ENCODE results near the gene TCF19. TPM values are rescaled to one million over a fixed set of nuclear protein-coding genes. Genes with fewer than 3 reads are reported as not detected.

TCF19 gene
- total RNA-seq, 2 experiments from 2014 or later: 56.7 to 61.6 TPM

- intact Hi-C loops (cut with micrococcal nuclease; ENCODE audit: unreplicated experiment): no loop called here
- POLR2A ChIA-PET: interaction anchor here (1.0 kb wide), 1 partner anchor 16 kb away, joined by 4 read pairs; the partner anchor contains the start of genes CCHCR1 and TCF19
- H3K27ac ChIP-seq (ENCODE audit: low read depth, low read length, poor library complexity, severe bottlenecking): no peak overlapping the region
- H3K4me3 ChIP-seq (ENCODE audit: low read depth, low read length, poor library complexity, severe bottlenecking): no peak overlapping the region
- peaks cover 6% of the 10 kb centered on the region for H3K4me1 ChIP-seq (ENCODE audit: insufficient read depth, low read length, poor library complexity, severe bottlenecking)
- H4K20me1 ChIP-seq (ENCODE audit: insufficient read depth, low read length): no peaks in the 10 kb centered on the region
- H3K9me2 ChIP-seq (ENCODE audit: insufficient read depth, low read length): no peaks in the 10 kb centered on the region
- H3K4me2 ChIP-seq (ENCODE audit: low read length): no peak overlapping the region
- H2AFZ ChIP-seq (ENCODE audit: low read length): no peak overlapping the region
- CTCF ChIA-PET (ENCODE audit: unreplicated experiment): no interaction called here
- no peaks in the 10 kb centered on the region for H3K9me3 ChIP-seq (ENCODE audit: low read length)
- H3K36me3 ChIP-seq (ENCODE audit: insufficient read depth, low read length): no peaks in the 10 kb centered on the region
- BruUV-seq (replicated peaks): no TSS peak
- TF ChIP-seq CTCF (conservative IDR thresholded peaks at IDR 0.05; ENCODE audit: low read length) (no peak), EZH2phosphoT487 (IDR thresholded peaks at IDR 0.05; ENCODE audit: borderline replicate concordance, low read depth, low read length) (no peak)
- DNase-seq (ENCODE audit: low spot score): no peak
- H3K79me2 ChIP-seq (ENCODE audit: insufficient read depth, low read depth, low read length): no peaks in the 10 kb centered on the region
Observed at GRCh38 chr6:31142361-31142761, 16.0 kb upstream of the TCF19 start.

- Histone ChIP-seq H2AFZ (ENCODE audit: low read length) (no peak overlapping the region), H3K9me3 (ENCODE audit: low read length) (no peaks in the 10 kb centered on the region), H4K20me1 (ENCODE audit: insufficient read depth, low read length) (no peaks in the 10 kb centered on the region), H3K4me3 (ENCODE audit: low read depth, low read length, poor library complexity, severe bottlenecking) (no peak overlapping the region), H3K79me2 (ENCODE audit: insufficient read depth, low read depth, low read length) (no peaks in the 10 kb centered on the region), H3K36me3 (ENCODE audit: insufficient read depth, low read length) (no peaks in the 10 kb centered on the region), H3K4me2 (ENCODE audit: low read length) (no peak overlapping the region), H3K4me1 (ENCODE audit: insufficient read depth, low read length, poor library complexity, severe bottlenecking) (no peaks in the 10 kb centered on the region), H3K9me2 (ENCODE audit: insufficient read depth, low read length) (no peaks in the 10 kb centered on the region), H3K27ac (ENCODE audit: low read depth, low read length, poor library complexity, severe bottlenecking) (no peak overlapping the region)
- TF ChIP-seq CTCF (conservative IDR thresholded peaks at IDR 0.05; ENCODE audit: low read length) (no peak), EZH2phosphoT487 (IDR thresholded peaks at IDR 0.05; ENCODE audit: borderline replicate concordance, low read depth, low read length) (no peak)
- ChIA-PET CTCF (ENCODE audit: unreplicated experiment) (no interaction called here), POLR2A (interaction anchor here (0.7 kb wide), 1 partner anchor 10 kb away, joined by 3 read pairs; no protein-coding TSS in a partner anchor)
- intact Hi-C loops (cut with micrococcal nuclease; ENCODE audit: unreplicated experiment): no loop called here
- BruUV-seq (replicated peaks): no TSS peak
- DNase-seq (ENCODE audit: low spot score): no peak
Observed at GRCh38 chr6:31143148-31143547, 15.2 kb upstream of the TCF19 start.

GRCh38 chr6:31144296-31144969 lies 14.0 kb upstream of the TCF19 start:
- Histone ChIP-seq H3K9me2 (ENCODE audit: insufficient read depth, low read length) (no peaks in the 10 kb centered on the region), H3K4me2 (ENCODE audit: low read length) (no peak overlapping the region), H3K27ac (ENCODE audit: low read depth, low read length, poor library complexity, severe bottlenecking) (no peak overlapping the region), H3K36me3 (ENCODE audit: insufficient read depth, low read length) (no peaks in the 10 kb centered on the region), H2AFZ (ENCODE audit: low read length) (no peak overlapping the region), H3K4me1 (ENCODE audit: insufficient read depth, low read length, poor library complexity, severe bottlenecking) (no peaks in the 10 kb centered on the region), H4K20me1 (ENCODE audit: insufficient read depth, low read length) (no peaks in the 10 kb centered on the region), H3K4me3 (ENCODE audit: low read depth, low read length, poor library complexity, severe bottlenecking) (no peak overlapping the region), H3K79me2 (ENCODE audit: insufficient read depth, low read depth, low read length) (no peaks in the 10 kb centered on the region), H3K9me3 (ENCODE audit: low read length) (no peaks in the 10 kb centered on the region)
- ChIA-PET POLR2A (interaction anchor here (1.7 kb wide), 1 partner anchor 13 kb away, joined by 4 read pairs; the partner anchor contains the start of gene CCHCR1), CTCF (ENCODE audit: unreplicated experiment) (interaction anchor here (0.6 kb wide), 1 partner anchor 262 kb away, joined by 3 read pairs; no protein-coding TSS in a partner anchor)
- BruUV-seq (replicated peaks): no TSS peak
- intact Hi-C loops (cut with micrococcal nuclease; ENCODE audit: unreplicated experiment): no loop called here
- TF ChIP-seq EZH2phosphoT487 (IDR thresholded peaks at IDR 0.05; ENCODE audit: borderline replicate concordance, low read depth, low read length) (no peak), CTCF (conservative IDR thresholded peaks at IDR 0.05; ENCODE audit: low read length) (no peak)
- no peak for DNase-seq (ENCODE audit: low spot score)

Data from OCI-LY7 (cell line).